Hematopoietic multipotent progenitor cell (in vitro differentiated cells): ENCODE measurements around the gene SULT4A1. TPM values are rescaled to one million over a fixed set of nuclear protein-coding genes. Genes with fewer than 3 reads are reported as not detected.

Experiments used
- DNase-seq, 3 donors: peaks; one replicate each; pipeline ENCODE4 v3.0.0-alpha.2; 2011 to 2015; ENCODE audit warnings: low read depth in 2 of 3, low spot score in 2 of 3
- total RNA-seq: library from RNA; depleted of rRNA; stranded (reverse); fragments of >200 nt; gene quantifications from one replicate; pipeline ENCODE4 v1.2.3, GENCODE V29; 2012

The SULT4A1 gene
- total RNA-seq, 1 donor: under 0.01 TPM

DNA sequence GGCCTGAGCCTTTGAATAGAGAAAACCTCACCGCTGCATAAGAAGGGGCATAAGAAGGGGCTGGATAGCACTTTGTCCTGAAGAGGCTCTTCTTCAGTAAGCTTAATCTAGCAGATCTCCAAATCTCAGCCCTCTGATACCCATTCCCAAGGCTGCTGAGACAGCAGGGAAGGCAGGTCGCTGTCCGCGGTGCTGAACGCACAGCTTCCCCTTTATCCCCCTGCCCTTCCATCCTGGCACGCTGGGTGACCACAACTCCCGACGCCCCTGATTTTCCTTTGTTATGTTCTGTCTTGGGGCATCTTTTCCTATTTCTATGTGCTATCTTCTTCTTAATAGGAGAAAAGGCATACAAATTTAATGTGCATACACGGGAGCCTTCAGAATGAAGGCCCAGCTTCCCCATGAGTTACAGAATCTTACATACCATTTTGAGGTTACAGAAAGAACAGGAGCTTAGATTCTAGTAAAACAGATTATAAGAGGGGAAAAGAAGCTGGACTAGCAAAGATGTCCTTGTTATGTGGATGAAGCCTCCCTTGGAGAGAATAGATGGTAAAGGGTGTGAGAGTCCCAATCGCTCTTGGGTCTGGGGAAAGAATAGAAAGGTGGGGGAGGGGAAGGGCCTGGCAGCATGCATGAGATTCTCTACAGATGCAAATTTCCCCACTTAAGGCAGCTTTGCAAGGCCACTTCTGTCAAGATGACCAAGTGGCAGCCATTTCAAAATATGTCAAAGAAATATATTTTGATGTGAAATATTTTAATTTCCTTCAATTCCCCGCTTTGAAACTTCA lies 5.7 kb upstream of the SULT4A1 start:
- peak in 2 of 3 donors; percentile 54 to 64 for DNase-seq

DNA sequence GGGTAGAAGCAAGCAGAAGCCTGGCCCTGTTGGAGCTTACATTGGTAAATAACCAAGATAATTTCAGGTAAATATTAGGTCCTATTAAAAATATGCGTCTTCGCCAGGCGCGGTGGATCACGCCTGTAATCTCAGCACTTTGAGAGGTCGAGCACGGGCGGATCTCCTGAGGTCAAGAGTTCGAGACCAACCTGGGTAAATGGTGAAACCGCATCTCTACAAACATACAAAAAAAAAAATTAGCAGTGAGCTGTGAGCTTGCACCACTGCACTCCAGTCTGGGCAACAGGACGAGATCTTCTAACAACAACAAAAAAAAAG lies 529 bp upstream of the SULT4A1 start:
- no peak for DNase-seq

DNA sequence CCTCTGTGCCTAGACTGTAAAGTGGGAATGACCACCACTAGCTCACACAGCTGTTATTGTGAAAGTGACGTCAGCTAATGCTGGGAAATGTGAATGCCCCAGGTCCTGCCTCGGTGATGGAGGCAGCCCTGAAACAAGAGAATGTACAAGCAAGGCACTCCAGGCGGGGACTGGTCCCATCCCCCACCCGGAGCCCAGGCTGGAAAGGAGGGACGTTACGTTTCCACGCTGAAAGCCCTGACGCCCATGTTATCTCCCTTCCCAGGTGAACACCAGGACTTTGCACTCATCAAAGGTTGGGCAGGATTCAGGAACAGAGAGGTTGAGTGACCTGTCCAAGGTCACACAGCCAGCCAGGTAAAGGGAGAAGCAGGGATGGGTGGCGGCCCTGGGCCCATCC lies 784 bp downstream of the SULT4A1 start:
- no peak for DNase-seq

DNA sequence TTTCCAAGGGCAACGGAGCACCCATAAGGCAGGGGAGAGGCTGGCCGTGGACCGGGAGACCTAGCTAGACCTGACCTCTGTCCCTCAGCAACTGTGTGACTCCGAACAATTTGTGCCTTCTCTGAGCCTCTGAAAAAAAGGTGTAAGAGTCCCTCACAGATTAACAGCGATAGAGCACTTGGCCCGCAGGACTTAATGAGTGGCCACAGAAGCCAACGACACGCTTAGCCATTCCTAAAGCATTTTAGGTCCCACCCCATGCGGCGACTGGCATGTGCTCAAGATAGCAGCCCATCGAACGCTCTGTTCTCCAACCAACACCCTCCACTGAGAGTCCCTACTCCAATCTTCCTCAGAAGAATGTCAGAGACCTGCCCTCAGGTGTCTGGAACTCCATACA lies 1.5 kb downstream of the SULT4A1 start:
- DNase-seq: no peak

DNA sequence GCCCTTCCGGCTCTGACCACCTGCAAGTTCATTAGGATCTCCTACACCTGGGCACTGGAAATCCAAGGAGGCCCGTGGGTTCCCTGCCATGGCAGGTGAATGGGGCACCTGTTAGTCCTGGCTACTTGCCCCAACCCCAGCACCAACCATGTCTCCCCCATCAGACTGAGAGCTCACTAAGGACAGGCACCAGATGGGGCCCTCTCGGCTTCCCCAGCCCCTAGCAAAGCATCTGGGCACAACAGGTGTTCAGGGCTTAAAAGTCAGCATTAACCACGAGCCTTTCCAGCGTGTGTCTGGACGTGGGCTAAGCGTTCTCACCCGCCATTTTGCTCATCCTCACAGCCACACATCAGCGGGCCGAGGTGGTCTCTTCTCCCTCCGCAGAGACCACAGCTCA lies 2.2 kb downstream of the SULT4A1 start:
- no peak for DNase-seq

DNA sequence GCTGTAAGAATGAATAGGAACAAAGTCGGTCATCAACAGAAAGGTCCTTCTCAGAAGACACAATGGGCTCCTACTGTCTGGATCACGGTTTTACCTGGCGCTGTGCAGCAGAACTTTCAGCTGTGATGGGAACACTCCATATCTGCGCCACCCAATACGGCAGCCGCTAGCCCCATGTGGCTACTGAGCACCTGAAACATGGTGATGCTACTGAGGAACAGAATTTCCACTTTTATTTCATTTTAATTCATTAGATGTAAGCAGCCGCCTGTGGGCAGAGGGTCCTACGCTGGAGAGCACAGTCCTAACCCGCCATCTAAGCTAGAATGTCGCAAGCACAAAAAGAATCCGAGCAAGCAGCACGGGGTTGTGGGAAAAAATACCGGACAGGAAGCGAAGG lies 2.7 kb downstream of the SULT4A1 start:
- no peak for DNase-seq

DNA sequence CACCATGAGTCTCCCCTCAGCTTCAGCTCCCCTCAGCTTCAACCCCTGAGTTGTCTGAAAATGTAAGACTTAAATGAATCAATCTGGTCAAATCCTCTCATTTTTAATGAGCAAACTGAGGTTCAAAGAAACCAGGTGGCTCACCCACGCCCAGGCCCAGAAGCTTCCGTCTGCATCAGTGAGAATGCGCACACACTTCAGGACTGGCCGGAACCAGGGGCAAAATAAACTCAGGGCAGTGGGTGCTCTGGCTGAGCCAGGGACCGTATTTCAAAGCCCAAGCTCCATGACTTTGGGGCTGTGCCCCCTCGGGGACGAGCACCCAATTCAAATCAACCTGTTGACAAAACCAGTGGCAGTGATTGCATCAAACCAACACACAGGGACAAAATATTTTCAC lies 3.1 kb downstream of the SULT4A1 start:
- no peak for DNase-seq

DNA sequence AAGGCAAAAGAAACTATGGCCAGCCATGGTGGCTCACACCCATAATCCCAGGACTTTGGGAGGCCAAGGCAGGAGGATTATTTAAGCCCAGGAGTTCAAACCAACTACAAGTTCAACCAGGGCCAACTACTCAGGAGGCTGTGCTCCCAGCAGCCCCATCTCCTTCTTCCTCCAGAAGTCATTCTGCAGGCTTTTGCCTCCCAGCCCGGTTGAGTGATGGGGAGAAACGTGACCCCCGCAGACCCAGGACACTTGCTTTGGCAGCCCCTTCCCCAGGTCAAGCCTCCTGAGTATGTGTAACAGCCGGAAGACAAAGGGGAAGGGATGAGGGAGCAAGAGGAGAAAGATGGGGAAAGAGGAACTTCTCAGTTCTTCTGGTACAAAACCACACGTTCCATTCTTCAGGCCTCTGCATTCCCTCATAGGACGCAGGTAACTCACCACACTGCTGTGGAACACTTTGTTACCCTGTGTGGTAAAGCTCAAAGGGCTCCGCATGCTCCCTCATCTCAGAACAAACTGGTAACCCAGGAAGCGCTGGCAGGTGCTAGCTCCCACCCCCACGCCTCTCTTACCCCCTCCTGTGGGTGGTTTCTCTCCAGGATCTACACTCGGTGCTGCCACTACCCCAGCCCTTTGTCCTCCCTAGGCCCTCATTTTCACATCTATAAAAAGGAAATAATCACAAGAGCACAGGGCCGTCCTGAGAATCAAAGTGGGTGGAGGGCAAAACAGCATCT lies 4.0 kb downstream of the SULT4A1 start:
- DNase-seq: no peak

DNA sequence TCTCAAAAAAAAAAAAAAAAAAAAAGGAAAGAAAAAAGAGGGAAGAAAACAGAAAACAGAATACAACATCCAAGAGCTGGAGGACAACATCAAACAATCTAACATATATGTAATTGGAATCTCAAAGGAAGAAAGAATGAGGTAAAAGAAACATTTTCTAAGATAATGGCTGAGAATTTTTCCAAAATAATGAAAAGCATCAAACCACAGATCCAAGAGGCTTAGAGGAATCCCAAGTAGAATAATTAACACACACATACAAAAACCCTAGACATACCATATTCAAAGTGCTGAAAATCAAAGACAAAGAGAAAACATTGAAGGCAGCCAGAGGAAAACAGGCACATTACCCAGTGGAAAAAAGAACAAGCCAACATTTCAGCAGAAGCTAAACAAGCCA lies 4.9 kb downstream of the SULT4A1 start:
- DNase-seq: no peak

DNA sequence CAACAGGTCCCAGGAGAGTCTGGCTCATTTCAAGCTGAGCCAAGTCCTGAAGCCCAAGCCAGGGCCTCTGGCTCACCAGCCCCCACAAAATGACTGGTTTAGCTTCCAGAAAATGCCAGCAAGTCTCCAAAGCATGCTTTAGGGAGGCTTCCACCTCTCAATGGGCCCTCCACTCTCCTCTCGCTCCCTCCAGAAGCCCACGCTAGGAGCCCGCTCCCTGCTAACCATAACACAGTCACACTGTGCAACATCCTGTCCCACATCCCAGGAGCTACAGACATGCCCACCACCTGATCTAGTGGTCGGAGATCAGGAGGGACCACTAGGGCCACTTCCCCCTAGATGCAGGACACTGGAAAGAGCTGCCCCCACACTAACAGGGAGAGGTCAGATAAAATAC lies 6.9 kb downstream of the SULT4A1 start:
- DNase-seq: no peak

DNA sequence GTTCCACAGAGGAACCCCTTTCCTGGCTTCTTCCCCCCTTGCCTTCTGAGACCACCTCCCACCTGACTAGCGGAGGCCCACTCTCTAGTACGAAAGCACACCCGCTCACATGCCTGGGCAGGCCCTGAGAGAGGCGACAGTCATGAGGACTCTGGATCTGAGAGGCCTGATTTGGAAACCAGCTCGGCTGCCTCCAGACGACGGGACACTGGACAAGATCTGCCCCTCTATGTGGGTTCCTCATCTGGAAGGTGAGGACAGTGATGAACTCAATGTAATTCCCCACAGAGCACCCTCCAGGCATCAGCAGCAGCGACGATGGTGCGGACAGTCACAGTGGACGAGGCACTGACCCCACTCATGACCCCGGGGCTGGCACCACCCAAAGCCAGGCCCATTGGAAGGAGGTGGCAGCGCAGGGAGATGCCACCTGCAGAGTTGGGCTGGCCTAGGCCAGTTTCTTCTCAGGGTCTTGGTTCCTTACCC lies 7.5 kb downstream of the SULT4A1 start:
- DNase-seq: no peak

DNA sequence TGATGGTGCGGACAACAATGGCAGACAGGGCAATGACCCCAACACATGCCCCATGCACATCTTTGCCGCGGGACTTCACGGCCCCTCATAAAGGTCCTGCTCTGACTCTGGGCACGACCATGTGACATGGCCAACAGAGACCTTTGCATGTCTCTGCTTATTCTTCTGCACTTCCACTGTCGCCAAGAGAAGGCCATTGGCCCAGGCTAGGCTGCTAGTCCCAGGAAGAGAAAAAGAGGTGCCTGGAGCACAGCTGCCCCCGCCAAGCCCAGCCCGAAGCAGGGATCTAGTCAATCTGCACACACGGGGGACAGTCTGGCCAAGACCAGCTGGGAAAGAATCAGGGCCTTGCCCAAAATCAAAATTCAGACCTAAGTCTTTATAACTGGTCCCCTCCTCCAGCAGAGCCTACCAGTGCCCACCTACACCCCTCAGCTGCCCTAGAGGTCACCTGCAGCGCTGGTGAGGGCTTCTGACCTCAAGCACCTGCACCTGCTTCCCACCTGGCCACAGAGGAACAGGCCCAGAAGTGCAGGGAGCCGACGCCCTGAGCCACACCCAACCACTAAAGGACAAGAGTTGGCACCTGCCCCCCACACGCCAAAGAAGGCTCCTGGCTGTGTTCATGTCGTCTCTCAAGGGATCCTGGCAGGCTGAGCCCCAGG lies 8.1 kb downstream of the SULT4A1 start:
- DNase-seq: no peak

DNA sequence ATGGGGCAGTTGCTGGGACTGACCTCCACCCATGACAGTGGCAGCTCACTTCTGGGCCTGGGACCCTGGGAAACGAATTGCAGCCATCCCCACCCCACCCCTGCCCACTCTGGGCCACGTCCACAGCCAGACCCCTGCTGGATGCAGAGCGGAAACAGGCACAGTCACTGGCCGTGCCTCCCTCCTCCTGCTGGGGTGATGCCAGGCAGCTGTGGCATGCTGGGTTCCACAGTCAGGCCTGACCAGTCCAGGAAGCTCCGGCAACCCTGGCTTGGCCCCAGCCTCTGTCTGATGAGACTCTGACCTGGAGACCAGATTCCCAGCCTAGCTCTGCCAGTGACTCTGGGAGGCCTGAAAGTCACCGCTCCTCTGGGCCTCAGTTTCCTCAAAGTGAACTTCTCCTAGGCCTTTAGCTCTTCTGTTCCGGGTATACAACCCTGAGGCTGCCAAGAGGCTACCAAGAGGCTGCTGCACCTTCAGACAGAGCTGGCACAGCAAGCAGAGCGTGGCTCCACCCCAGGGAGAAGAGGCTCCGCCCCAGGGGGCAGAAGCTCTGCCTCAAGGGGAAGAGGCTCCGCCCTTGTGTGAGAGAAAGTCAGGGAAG lies 8.9 kb downstream of the SULT4A1 start:
- DNase-seq: no peak

DNA sequence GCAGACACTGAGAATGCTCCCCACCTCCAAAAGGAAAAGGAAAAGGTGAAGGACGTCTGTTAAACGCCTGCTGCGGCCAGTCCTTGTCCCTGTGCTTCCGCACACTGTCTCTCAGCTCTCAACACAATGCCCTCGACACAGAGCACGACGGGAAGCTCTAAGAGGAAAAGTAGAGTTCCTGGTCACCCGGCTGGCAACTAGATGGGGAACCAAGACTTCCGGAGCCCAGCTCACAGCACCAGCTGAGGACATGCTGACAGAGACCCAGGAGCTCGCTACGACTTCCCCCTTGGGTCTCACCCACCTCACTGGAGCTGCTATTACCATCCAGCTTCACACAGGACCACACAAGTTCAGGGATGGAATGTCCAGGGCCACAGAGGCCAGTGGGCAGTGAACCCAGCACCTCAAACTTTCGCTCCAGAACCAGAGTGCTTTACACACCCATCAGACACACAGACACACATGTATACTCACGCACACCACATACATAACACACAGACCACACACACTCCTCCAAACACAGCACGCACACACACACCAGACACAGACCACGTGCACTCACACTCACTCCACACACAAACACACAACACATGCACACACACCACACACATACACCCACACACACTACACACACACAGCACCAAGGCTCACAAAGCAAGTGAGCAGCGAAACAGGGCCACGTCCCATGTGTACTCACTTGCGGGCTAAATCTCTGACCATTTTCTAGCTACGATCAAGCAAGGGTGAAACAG lies 9.6 kb downstream of the SULT4A1 start:
- peak in 1 of 3 donors; percentile 17 for DNase-seq

DNA sequence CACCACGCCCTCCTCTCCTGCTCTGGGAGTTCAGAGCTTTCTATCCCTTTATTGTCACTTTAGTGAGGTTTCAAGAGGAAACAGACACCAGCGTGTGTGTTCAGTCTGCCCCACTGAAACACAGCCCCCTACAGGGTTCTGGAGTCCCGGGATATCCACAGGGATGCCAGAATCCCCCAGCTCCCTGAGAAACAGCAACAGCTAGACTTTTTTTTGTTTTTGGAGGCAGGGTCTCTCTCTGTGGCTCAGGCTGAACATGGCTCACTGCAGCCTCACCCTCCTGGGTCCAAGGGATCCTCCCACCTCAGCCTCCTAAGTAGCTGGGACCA lies 10.4 kb downstream of the SULT4A1 start:
- no peak for DNase-seq

DNA sequence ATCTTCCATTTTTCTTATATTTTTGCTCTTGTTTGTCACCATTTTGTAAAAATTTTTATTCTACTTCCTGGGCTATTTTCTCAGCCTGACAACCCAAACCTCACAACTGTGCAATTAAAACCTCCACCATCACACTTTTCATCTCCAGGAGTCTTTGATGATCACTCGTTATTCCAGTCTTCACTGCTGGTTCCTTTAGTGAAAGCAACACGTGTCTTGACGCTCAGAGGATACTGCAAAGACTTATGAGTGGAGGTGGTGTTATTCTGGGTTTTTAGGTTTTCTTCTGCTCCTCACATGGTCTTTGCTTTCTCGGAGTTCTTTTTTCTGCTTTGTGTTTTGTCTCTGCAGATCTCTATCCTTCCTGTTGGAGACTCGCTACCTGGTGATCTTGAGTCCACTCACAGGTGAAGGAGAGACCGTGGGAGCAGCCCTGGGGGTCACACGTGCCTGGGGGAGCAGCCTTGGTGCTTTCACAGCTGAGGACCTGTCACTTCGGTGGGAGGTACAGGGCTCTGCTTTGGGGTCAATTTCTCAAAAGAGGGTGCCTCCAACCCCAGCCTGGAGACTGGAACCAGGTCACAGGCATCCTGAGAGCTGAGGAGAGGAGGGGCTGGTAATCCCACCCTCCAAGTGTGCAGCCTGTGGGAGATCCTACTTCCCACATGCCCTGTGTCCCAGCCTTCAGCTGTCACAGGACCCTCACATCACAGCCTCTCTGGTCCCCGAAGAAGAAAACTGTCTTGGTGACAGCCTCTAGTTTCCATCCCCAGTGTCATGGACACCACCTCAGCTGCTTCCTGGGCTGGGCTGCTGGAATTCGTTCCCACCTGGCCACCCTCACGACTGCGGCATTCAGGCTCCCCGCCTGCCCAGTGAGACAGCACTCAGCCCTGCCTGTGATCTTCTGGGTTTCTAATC lies 11.0 kb downstream of the SULT4A1 start:
- no peak for DNase-seq

DNA sequence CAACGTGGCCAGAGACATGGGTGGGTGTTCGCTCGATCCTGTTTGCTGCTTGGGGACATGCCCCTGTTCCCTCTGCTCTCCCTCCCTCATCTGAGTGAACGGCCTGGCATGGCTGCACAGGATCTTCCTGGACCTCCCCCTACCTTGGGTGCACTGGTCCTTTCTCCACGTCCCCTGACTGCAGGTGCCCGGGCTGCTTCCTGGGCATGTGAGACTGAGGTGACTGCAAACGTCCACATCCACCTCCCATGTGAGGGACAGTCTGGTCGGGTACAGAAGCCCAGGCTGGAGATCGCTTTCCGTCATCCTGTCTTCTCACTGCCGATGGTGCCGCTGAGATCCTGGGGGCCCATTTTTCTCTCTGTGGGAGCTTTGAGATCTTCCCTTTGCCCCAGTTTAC lies 11.8 kb downstream of the SULT4A1 start:
- DNase-seq: no peak

DNA sequence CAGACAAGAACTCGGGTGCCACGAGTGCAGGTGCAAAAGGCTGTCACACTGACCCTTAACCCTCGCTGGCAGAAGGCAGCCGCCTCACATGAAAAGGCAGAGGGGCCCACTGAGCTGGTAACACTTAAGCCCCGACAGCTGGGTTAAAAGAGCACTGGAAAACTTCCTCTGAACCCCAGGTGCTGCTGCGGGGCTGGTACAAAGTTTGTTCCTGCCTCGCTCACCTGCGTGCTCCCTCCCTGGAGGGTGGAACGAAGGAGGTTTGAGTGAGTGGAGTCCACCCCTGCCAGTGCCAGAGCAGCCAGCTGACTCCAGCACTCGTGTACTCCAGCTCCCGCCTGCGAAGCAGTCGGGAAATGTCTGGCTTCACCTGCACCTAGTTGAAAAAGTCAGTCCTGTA lies 12.6 kb downstream of the SULT4A1 start:
- no peak for DNase-seq

DNA sequence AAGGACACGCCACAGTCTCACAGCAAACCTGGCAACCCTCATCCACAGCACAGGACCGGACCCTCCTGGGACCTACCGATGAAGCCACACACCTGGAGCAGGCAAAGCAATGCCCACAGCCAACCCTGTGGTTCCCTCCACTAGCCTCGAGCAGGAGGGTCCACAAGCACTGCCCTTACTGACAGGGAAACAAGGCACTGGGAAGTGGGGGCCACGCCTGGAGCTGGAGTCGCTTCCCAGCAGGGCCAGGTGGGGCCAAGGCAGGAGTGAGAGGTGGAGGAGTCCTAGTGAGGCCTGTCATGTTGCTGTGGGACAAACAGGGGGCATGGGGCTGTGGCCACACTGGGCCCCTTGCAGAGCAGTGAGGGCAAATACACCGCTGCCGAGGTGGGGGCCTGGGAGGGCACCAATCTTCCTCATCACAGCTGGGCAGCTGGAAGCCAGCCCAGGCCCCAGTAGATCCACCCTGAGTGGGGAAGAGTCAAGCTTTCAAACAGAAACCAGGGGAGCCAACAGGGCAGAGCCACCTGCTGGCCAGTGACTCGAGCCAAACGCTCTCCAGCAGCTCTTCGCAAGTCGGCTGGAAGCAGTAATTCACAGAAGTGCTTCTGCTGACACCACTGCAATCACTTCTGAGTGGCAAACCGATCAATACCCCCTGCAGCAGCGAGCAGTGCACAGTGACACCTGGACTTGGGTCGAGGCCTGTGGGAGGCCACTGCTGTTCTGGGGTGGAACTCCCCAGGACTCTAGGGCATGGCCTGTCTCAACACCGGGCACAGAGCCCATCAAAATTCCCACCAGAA lies 13.7 kb downstream of the SULT4A1 start:
- peak in 2 of 3 donors; percentile 14 to 38 for DNase-seq
